OCI-LY3 (cell line): Measurements from ENCODE around the gene MAGI1.

Experiments used
- EZH2phosphoT487 ChIP-seq: fragments of 200-600 bp; shearing (Covaris generic); IDR thresholded peaks from 2 replicates; pipeline ENCODE4 v1.6.1; 2018; ENCODE audit warnings: antibody characterized with exemption, mixed run types, low read depth
- TF ChIP-seq, protein P1 (sequence below): fragments of 200-600, 300-600 bp; sonication (generic); IDR thresholded peaks from 2 replicates; pipeline ENCODE4 v1.5.1; 2014; ENCODE audit warnings: antibody characterized with exemption, low read length, low read depth

DNA sequence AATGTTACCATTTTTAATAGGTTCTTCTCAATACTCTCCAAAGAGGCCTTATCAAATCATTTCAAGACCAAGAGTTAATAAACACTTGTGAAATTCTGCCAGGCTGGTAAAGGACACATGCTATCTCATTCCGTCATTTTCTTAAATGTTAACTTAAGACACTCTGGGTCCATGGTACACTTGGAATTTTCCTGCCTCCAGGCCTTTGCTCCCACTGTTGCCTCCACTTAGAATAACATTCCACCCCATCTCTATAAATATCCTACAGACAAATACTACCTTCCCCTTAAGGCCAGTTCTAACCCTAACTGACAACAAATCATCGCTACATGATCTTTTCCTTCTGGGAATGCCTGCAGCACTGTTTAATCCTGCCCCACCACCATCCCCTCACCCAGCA, 24.1 kb downstream of the MAGI1 start:
- TF ChIP-seq, protein P1, sequence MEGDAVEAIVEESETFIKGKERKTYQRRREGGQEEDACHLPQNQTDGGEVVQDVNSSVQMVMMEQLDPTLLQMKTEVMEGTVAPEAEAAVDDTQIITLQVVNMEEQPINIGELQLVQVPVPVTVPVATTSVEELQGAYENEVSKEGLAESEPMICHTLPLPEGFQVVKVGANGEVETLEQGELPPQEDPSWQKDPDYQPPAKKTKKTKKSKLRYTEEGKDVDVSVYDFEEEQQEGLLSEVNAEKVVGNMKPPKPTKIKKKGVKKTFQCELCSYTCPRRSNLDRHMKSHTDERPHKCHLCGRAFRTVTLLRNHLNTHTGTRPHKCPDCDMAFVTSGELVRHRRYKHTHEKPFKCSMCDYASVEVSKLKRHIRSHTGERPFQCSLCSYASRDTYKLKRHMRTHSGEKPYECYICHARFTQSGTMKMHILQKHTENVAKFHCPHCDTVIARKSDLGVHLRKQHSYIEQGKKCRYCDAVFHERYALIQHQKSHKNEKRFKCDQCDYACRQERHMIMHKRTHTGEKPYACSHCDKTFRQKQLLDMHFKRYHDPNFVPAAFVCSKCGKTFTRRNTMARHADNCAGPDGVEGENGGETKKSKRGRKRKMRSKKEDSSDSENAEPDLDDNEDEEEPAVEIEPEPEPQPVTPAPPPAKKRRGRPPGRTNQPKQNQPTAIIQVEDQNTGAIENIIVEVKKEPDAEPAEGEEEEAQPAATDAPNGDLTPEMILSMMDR, result no peak
- TF ChIP-seq EZH2phosphoT487, result no peak
